B cell (primary cell): ENCODE data around the gene HDGFL1.

Experiments
- EZH2 ChIP-seq: IDR thresholded peaks from 2 replicates; pipeline ENCODE4 v1.6.1; 2012; ENCODE audit warnings: borderline replicate concordance, low read depth, mild to moderate bottlenecking, moderate library complexity, low read length; ENCODE audit not compliant: insufficient read depth, poor library complexity, severe bottlenecking
- TF ChIP-seq, protein P1 (sequence below): fragments of 200-600 bp; IDR thresholded peaks from one replicate; pipeline ENCODE4 v1.8.0; 2022; ENCODE audit warnings: antibody characterized with exemption, mild to moderate bottlenecking

- TF ChIP-seq, protein P1, sequence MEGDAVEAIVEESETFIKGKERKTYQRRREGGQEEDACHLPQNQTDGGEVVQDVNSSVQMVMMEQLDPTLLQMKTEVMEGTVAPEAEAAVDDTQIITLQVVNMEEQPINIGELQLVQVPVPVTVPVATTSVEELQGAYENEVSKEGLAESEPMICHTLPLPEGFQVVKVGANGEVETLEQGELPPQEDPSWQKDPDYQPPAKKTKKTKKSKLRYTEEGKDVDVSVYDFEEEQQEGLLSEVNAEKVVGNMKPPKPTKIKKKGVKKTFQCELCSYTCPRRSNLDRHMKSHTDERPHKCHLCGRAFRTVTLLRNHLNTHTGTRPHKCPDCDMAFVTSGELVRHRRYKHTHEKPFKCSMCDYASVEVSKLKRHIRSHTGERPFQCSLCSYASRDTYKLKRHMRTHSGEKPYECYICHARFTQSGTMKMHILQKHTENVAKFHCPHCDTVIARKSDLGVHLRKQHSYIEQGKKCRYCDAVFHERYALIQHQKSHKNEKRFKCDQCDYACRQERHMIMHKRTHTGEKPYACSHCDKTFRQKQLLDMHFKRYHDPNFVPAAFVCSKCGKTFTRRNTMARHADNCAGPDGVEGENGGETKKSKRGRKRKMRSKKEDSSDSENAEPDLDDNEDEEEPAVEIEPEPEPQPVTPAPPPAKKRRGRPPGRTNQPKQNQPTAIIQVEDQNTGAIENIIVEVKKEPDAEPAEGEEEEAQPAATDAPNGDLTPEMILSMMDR, result no peak
- no peak for TF ChIP-seq EZH2
These were observed 802 bp downstream of the HDGFL1 start for GRCh38 chr6:22570185-22570551.
